Measurements from ENCODE around the gene C3.

The C3 gene

GRCh38 chr19:6708346-6708745 is 12.1 kb downstream of the C3 start:
- H3K4me1 ChIP-seq (ENCODE audit: control insufficient read depth, insufficient read depth, low read length): no peaks in the 10 kb centered on the region
- no peak for DNase-seq (ENCODE audit: low read depth)
- H3K27me3 ChIP-seq (replicated peaks; ENCODE audit: control insufficient read depth, insufficient read depth, low read length): no peaks in the 10 kb centered on the region
- no peaks in the 10 kb centered on the region for H3K9me3 ChIP-seq (ENCODE audit: control insufficient read depth, low read length)
- H3K4me3 ChIP-seq (ENCODE audit: low read length): no peak overlapping the region
- H3K9ac ChIP-seq (ENCODE audit: low read length): no peak overlapping the region
- H3K36me3 ChIP-seq (ENCODE audit: control insufficient read depth, insufficient read depth, low read length, severe bottlenecking): peaks cover 77% of the 10 kb centered on the region

DNA sequence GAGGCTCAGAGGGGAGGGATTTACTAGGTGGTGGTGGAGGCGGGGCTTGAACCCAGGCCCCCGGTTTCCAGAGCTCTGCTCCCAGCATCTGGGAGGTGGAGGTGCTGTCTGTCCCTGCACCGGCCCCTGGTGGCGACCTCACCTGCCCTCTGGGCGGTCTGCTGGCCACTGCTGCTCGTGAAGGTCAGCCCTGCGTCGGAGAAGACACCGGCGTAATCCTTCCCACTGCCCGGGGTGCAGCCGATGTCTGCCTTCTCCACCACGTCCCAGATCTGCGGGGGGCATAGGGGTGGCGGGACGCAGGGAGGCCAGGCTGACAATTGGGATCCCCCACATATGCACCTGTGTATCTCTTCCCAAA is 12.8 kb downstream of the C3 start:
- Histone ChIP-seq H3K4me1 (ENCODE audit: control insufficient read depth, insufficient read depth, low read length) (no peaks in the 10 kb centered on the region), H3K9me3 (ENCODE audit: control insufficient read depth, low read length) (no peaks in the 10 kb centered on the region), H3K36me3 (ENCODE audit: control insufficient read depth, insufficient read depth, low read length, severe bottlenecking) (peaks cover 76% of the 10 kb centered on the region), H3K4me3 (ENCODE audit: low read length) (no peak overlapping the region), H3K27me3 (replicated peaks; ENCODE audit: control insufficient read depth, insufficient read depth, low read length) (no peaks in the 10 kb centered on the region), H3K9ac (ENCODE audit: low read length) (no peak overlapping the region)
- DNase-seq (ENCODE audit: low read depth): no peak

DNA sequence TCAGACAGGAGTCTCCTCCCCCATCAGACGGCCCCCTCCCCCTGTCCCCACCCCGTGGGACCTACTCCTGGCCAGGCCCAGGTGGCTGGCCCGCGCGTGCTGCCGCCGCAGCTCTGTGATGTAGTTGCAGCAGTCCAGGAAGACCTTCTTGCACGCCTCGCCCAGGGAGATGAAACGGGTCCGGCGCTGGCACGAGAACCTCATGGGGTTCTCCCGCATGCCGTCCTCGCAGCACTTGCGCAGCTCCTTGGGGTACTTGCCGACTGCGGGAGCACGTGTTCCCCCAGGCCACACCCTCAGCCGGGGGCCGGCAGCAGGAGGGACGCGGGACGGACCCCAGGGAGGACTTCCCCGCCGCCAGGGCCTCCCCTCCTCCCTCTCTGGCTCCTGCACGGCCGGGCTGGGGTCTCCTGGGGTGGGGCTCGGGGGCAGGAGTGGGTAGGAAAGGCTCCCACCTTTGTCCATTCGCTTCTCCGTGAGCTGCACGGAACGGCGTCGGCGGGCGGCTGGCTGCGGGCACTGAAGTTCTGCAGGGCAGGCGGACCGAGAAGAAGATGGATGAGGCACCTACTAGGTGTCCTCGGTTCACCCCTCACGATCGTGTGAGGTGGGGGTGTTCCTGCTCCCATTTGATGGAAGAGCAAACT is 13.3 kb downstream of the C3 start:
- H3K27me3 ChIP-seq (replicated peaks; ENCODE audit: control insufficient read depth, insufficient read depth, low read length): no peaks in the 10 kb centered on the region
- H3K36me3 ChIP-seq (ENCODE audit: control insufficient read depth, insufficient read depth, low read length, severe bottlenecking): peaks cover 75% of the 10 kb centered on the region
- no peak overlapping the region for H3K4me3 ChIP-seq (ENCODE audit: low read length)
- no peaks in the 10 kb centered on the region for H3K9me3 ChIP-seq (ENCODE audit: control insufficient read depth, low read length)
- DNase-seq (ENCODE audit: low read depth): no peak
- H3K9ac ChIP-seq (ENCODE audit: low read length): no peak overlapping the region
- H3K4me1 ChIP-seq (ENCODE audit: control insufficient read depth, insufficient read depth, low read length): no peaks in the 10 kb centered on the region

DNA sequence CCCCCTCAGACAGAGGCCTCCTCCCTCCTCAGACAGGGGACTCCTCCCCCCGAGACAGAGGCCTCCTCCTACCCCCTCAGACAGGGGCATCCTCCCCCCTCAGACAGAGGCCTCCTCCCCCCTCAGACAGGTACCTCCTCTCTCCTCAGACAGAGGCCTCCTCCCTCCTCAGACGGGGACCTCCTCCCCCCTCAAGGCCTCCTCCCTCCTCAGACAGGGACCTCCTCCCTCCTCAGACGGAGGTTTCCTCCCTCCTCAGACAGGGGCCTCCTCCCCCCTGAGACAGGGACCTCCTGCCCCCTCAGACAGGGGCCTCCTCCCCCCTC is 13.9 kb downstream of the C3 start:
- H3K4me3 ChIP-seq (ENCODE audit: low read length): no peak overlapping the region
- no peaks in the 10 kb centered on the region for H3K9me3 ChIP-seq (ENCODE audit: control insufficient read depth, low read length)
- no peak overlapping the region for H3K9ac ChIP-seq (ENCODE audit: low read length)
- no peaks in the 10 kb centered on the region for H3K27me3 ChIP-seq (replicated peaks; ENCODE audit: control insufficient read depth, insufficient read depth, low read length)
- H3K36me3 ChIP-seq (ENCODE audit: control insufficient read depth, insufficient read depth, low read length, severe bottlenecking): peaks cover 75% of the 10 kb centered on the region
- no peak for DNase-seq (ENCODE audit: low read depth)
- no peaks in the 10 kb centered on the region for H3K4me1 ChIP-seq (ENCODE audit: control insufficient read depth, insufficient read depth, low read length)

- H3K4me1 ChIP-seq (ENCODE audit: control insufficient read depth, insufficient read depth, low read length): no peaks in the 10 kb centered on the region
- peaks cover 73% of the 10 kb centered on the region for H3K36me3 ChIP-seq (ENCODE audit: control insufficient read depth, insufficient read depth, low read length, severe bottlenecking)
- DNase-seq (ENCODE audit: low read depth): no peak
- no peak overlapping the region for H3K9ac ChIP-seq (ENCODE audit: low read length)
- H3K9me3 ChIP-seq (ENCODE audit: control insufficient read depth, low read length): no peaks in the 10 kb centered on the region
- H3K27me3 ChIP-seq (replicated peaks; ENCODE audit: control insufficient read depth, insufficient read depth, low read length): no peaks in the 10 kb centered on the region
- no peak overlapping the region for H3K4me3 ChIP-seq (ENCODE audit: low read length)
These were observed 14.4 kb downstream of the C3 start for GRCh38 chr19:6705931-6706632.

DNA sequence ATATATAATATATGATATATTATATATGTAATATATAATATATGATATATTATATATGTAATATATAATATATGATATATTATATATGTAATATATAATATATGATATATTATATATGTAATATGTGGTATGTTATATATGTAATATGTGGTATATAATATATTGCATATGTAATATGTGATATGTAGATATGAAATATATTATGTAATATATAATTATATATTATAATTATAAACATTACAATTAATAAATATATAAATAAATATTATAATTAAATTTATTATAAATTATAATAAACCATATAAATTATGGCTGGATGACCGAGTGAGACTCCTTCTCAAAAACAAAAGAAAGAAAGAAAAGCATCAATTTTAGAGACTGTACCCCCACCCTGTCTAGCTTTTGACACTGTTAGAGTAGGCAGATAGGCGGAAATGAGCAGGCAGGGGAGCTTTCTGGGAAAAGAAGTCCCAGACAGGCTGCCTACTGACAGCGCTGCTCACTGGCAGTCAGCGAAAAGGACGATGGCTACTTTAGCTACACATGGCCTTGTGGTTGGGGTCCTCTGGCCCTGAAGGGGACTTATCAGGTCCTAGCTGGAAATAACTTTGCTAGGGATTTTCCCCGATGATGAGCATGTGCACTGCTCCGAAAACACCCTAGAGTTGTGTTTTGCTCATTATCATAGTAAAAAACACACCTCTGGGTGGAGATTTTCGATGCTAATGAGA is 19.7 kb downstream of the C3 start:
- H3K27me3 ChIP-seq (replicated peaks; ENCODE audit: control insufficient read depth, insufficient read depth, low read length): no peaks in the 10 kb centered on the region
- H3K9ac ChIP-seq (ENCODE audit: low read length): no peak overlapping the region
- H3K9me3 ChIP-seq (ENCODE audit: control insufficient read depth, low read length): no peaks in the 10 kb centered on the region
- no peak overlapping the region for H3K4me3 ChIP-seq (ENCODE audit: low read length)
- peaks cover 67% of the 10 kb centered on the region for H3K36me3 ChIP-seq (ENCODE audit: control insufficient read depth, insufficient read depth, low read length, severe bottlenecking)
- no peaks in the 10 kb centered on the region for H3K4me1 ChIP-seq (ENCODE audit: control insufficient read depth, insufficient read depth, low read length)
- no peak for DNase-seq (ENCODE audit: low read depth)

- Histone ChIP-seq H3K4me3 (ENCODE audit: low read length) (no peak overlapping the region), H3K9me3 (ENCODE audit: control insufficient read depth, low read length) (no peaks in the 10 kb centered on the region), H3K36me3 (ENCODE audit: control insufficient read depth, insufficient read depth, low read length, severe bottlenecking) (peaks cover 70% of the 10 kb centered on the region), H3K4me1 (ENCODE audit: control insufficient read depth, insufficient read depth, low read length) (no peaks in the 10 kb centered on the region), H3K27me3 (replicated peaks; ENCODE audit: control insufficient read depth, insufficient read depth, low read length) (no peaks in the 10 kb centered on the region), H3K9ac (ENCODE audit: low read length) (no peak overlapping the region)
- DNase-seq (ENCODE audit: low read depth): no peak
These were observed 20.5 kb downstream of the C3 start for GRCh38 chr19:6699935-6700334.

DNA sequence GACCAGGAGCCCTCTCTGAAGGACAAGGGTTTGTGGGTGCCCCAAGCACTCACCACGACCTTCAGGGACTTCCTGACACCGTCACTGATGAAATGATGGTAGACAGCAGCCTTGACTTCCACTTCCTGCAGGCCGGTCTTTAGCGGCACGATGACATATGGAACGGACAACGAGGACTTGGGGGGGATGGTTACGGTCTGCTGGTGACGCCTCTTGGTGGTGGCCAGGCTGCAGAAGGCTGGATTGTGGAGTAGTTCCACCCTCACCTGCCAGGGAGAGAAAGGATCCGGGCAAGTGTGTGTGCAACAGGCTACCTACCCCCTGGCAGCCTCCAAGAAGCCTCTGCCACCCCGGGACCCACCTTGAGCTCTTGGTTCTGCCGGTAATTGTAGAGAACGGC is 23.2 kb downstream of the C3 start:
- Histone ChIP-seq H3K27me3 (replicated peaks; ENCODE audit: control insufficient read depth, insufficient read depth, low read length) (no peaks in the 10 kb centered on the region), H3K9ac (ENCODE audit: low read length) (no peak overlapping the region)
- no peak for DNase-seq (ENCODE audit: low read depth)

DNA sequence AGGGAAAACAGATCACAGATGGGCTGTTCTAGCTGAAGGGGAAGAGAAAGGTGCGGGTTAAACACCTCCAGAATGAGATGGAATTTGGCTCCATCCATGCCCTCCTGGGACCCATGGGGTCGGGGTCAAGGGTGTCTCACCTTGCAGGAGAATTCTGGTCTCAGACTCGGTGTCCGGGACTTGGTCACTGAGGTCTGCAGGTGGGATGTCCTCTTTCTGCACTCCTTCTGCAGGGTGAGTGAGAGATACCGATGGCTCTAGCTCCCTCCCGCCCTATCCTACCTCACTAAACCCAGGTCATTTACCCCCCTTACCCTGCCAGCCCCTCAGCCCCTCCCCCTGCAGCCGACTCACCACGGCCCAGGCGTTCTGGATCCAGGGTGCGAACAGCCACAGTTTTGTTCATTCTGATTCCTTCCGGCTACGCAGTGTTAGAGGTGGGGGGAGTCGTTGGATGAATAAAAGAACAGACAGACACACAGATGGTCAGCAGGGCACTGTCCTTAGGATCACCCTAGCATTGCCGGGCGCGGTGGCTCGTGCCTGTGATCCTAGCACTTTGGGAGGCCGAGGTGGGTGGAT is 24.1 kb downstream of the C3 start:
- no peaks in the 10 kb centered on the region for H3K27me3 ChIP-seq (replicated peaks; ENCODE audit: control insufficient read depth, insufficient read depth, low read length)
- no peak overlapping the region for H3K9ac ChIP-seq (ENCODE audit: low read length)
- no peaks in the 10 kb centered on the region for H3K9me3 ChIP-seq (ENCODE audit: control insufficient read depth, low read length)
- no peak overlapping the region for H3K4me3 ChIP-seq (ENCODE audit: low read length)
- DNase-seq (ENCODE audit: low read depth): no peak
- peaks cover 70% of the 10 kb centered on the region for H3K36me3 ChIP-seq (ENCODE audit: control insufficient read depth, insufficient read depth, low read length, severe bottlenecking)
- H3K4me1 ChIP-seq (ENCODE audit: control insufficient read depth, insufficient read depth, low read length): no peaks in the 10 kb centered on the region

More for the DNA sequence above, 23.2 kb downstream of the C3 start:
- Histone ChIP-seq H3K4me1 (ENCODE audit: control insufficient read depth, insufficient read depth, low read length) (no peaks in the 10 kb centered on the region), H3K36me3 (ENCODE audit: control insufficient read depth, insufficient read depth, low read length, severe bottlenecking) (peaks cover 72% of the 10 kb centered on the region), H3K9me3 (ENCODE audit: control insufficient read depth, low read length) (no peaks in the 10 kb centered on the region), H3K4me3 (ENCODE audit: low read length) (no peak overlapping the region)

- Histone ChIP-seq H3K4me1 (ENCODE audit: control insufficient read depth, insufficient read depth, low read length) (no peaks in the 10 kb centered on the region), H3K9me3 (ENCODE audit: control insufficient read depth, low read length) (no peaks in the 10 kb centered on the region), H3K27me3 (replicated peaks; ENCODE audit: control insufficient read depth, insufficient read depth, low read length) (no peaks in the 10 kb centered on the region), H3K36me3 (ENCODE audit: control insufficient read depth, insufficient read depth, low read length, severe bottlenecking) (peaks cover 78% of the 10 kb centered on the region), H3K9ac (ENCODE audit: low read length) (no peak overlapping the region), H3K4me3 (ENCODE audit: low read length) (no peak overlapping the region)
- DNase-seq (ENCODE audit: low read depth): no peak
These were observed 26.2 kb downstream of the C3 start for GRCh38 chr19:6694147-6694815.

DNA sequence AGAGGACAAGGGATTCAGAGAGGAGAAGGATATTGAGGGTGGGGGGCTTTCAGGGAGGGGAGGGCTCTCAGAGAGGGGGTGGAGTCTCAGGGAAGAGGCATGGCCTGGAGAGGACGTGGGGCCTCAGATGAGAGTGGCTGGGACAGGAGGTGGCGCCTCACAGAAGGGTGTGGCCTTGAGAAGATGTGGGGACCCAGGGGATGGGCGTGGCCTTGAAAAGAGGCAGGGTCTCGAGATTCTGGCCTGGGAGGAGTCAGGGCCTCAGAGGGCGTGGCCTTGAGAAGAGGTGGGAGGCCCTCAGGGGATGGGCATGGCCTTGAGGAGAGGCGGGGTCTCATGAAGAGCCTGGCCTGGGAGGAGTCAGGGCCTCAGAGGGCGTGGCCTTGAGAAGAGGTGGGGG is 26.8 kb downstream of the C3 start:
- no peak for DNase-seq (ENCODE audit: low read depth)
- Histone ChIP-seq H3K36me3 (ENCODE audit: control insufficient read depth, insufficient read depth, low read length, severe bottlenecking) (peaks cover 79% of the 10 kb centered on the region), H3K9me3 (ENCODE audit: control insufficient read depth, low read length) (no peaks in the 10 kb centered on the region), H3K4me3 (ENCODE audit: low read length) (no peak overlapping the region), H3K9ac (ENCODE audit: low read length) (no peak overlapping the region), H3K27me3 (replicated peaks; ENCODE audit: control insufficient read depth, insufficient read depth, low read length) (no peaks in the 10 kb centered on the region), H3K4me1 (ENCODE audit: control insufficient read depth, insufficient read depth, low read length) (no peaks in the 10 kb centered on the region)
